HCEC 1CT (cell line): Measurements from ENCODE around the gene ZNF154.

Source experiments
- DNase-seq: peaks from one replicate; pipeline ENCODE4 v3.0.0-alpha.2; 2017

The ZNF154 gene

GRCh38 chr19:57672466-57672865 is 36.5 kb downstream of the ZNF154 start:
- no peak for DNase-seq

GRCh38 chr19:57671124-57671895 is 37.7 kb downstream of the ZNF154 start:
- DNase-seq = no peak

GRCh38 chr19:57668635-57669034 is 40.4 kb downstream of the ZNF154 start, which contains the start of gene ZSCAN4:
Gene ZSCAN4 (plus strand): TSS chr19:57668935. CDS start chr19:57676146, 7,211 bp downstream.
- no peak for DNase-seq

GRCh38 chr19:57667228-57667627 is 41.8 kb downstream of the ZNF154 start:
- no peak for DNase-seq

GRCh38 chr19:57665261-57665806 is 43.7 kb downstream of the ZNF154 start:
- DNase-seq = no peak

GRCh38 chr19:57664269-57665127 is 44.5 kb downstream of the ZNF154 start:
- DNase-seq = peak; percentile 26

DNA sequence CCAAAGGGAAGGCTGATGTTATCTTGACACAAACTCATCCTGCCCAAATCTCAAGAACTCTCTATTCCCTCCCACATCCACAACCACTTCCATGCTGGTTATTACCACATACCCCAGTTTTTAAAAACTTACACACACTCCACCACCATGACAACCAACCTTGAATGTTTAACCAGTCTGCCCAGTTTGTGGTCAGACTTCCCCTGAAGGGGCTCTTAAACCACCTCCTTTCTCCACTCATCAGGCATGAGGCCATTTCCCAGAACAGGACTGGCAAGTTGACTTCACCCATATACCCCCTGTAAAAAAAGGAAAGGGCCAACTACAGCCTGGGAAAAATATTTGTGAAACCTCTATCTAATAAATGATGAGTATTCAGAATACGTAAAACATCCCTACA is 52.7 kb downstream of the ZNF154 start:
- no peak for DNase-seq

DNA sequence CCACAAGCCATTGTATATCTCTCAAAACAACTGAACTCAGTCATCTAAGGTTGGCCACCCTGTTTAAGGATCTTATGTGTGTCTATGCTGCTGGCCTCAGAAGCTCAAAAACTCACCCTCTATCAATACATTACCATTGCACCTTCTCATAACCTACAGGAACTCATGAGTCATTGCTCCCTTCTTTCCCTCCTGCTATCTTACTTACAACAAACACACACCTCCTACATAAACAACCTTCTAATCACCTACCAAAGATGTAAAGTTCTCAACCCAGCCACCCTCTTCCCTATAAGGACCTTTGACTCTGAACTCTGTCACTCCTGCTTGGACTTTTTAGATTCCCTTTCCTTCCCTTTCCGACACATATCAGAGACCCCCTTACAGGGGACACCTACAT is 53.6 kb downstream of the ZNF154 start:
- DNase-seq = no peak

DNA sequence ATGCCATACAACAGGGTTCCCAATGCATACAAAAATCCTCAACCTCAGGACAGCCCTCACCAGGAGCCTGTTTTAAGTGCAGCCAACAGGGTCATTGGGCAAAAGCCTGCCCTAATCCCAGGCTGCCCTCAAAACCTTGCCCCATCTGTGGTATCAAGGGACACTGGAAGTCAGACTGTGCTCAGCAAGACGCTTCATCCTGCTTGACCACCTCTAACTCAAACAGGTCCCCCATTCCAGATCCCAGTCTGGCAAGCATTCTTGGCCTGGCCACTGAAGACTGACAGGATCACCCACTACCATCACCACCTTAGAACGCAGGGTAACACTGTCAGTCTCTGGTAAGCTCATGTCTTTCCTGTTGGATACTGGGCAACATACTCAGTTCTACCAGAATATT is 55.3 kb downstream of the ZNF154 start:
- DNase-seq = no peak

GRCh38 chr19:57651654-57651996 is 57.4 kb downstream of the ZNF154 start:
- no peak for DNase-seq

DNA sequence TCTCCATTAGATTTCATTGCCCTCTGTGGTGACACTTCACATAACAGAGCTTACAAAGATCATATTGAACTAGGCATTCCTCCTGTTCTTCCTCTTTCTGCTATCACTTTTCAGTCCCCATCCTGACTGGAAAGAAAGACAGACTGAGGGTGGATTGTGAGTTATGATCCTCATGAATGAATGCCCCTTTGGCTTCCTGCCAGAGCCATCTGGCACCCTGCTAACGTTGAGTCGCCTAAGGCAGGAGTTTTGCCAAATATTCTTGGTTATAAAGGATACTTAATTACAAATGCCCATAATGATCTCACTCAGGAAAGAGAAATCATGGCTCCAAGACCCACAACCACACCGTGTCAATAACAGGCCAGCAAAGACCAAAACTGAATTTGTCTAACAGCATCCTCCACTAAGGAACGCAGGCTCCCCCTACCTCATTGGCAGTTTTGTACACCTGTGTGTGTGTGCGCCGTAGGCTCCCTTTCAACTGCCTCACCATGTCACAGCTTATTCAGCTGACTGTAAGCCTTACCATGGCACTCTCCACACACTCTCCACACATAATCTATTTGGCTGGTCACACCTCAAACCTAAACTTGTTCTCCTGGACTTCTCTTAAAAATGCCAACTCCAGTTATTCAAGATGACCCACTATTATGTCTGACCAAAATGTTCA is 60.5 kb downstream of the ZNF154 start:
- DNase-seq = no peak
